ENCODE data around the gene RAB3GAP2.
"Not testable (repeated sequence)": the region's sequence is repeated elsewhere in the genome, so short reads cannot be mapped to it uniquely, and the experiment has no call there.

- not testable (repeated sequence) for TF ChIP-seq SOX6 (IDR thresholded peaks at IDR 0.05); SOX6 (CRISPR knock-in tag; IDR thresholded peaks at IDR 0.05); ZSCAN9 (CRISPR knock-in tag; IDR thresholded peaks at IDR 0.05; ENCODE audit: borderline replicate concordance); ZFP62 (CRISPR knock-in tag; IDR thresholded peaks at IDR 0.05); MAZ (IDR thresholded peaks at IDR 0.05; ENCODE audit: borderline replicate concordance, low read depth, low read length); MAZ (CRISPR knock-in tag; IDR thresholded peaks at IDR 0.05; ENCODE audit: low read depth); NRL (CRISPR knock-in tag; IDR thresholded peaks at IDR 0.05; ENCODE audit: borderline replicate concordance); RXRA (CRISPR knock-in tag; IDR thresholded peaks at IDR 0.05); MXD4 (CRISPR knock-in tag; IDR thresholded peaks at IDR 0.05); ZNF775 (CRISPR knock-in tag; IDR thresholded peaks at IDR 0.05; ENCODE audit: borderline replicate concordance); SMAD3 (CRISPR knock-in tag; IDR thresholded peaks at IDR 0.05); MLX (CRISPR knock-in tag; IDR thresholded peaks at IDR 0.05); ZNF629 (CRISPR knock-in tag; conservative IDR thresholded peaks at IDR 0.05); FOXP1 (IDR thresholded peaks at IDR 0.05); FOXP1 (CRISPR knock-in tag; IDR thresholded peaks at IDR 0.05)
These were observed 37.9 kb upstream of the RAB3GAP2 start for GRCh38 chr1:220310147-220310546.
